HT-29 (cell line): ENCODE results near the gene ST6GAL1. TPM values are rescaled to one million over a fixed set of nuclear protein-coding genes. Genes with fewer than 3 reads are reported as not detected.
"Not testable (repeated sequence)": the region's sequence is repeated elsewhere in the genome, so short reads cannot be mapped to it uniquely, and the experiment has no call there.

Experiments
- DNase-seq: peaks from one replicate; pipeline ENCODE4 v3.0.0-alpha.2; 2015; ENCODE audit warnings: low spot score
- total RNA-seq: library from RNA; depleted of rRNA; stranded (reverse); fragments of >200 nt; shearing (Covaris generic); gene quantifications from 2 replicates; pipeline ENCODE4 v1.2.3, GENCODE V29; 2014

The ST6GAL1 gene
- total RNA-seq, 1 experiment from 2014 or later, result 4.2 TPM

GRCh38 chr3:187020376-187020775 lies 90.0 kb downstream of the ST6GAL1 start:
- no peak for DNase-seq

GRCh38 chr3:187021748-187022402 lies 91.5 kb downstream of the ST6GAL1 start:
- no peak for DNase-seq

GRCh38 chr3:187022403-187023029 lies 92.2 kb downstream of the ST6GAL1 start:
- no peak for DNase-seq

GRCh38 chr3:187023340-187023739 lies 93.0 kb downstream of the ST6GAL1 start:
- not testable (repeated sequence) for DNase-seq

- DNase-seq, result no peak
Observed at GRCh38 chr3:187024536-187025226, 94.4 kb downstream of the ST6GAL1 start.

GRCh38 chr3:187025254-187025655 lies 94.9 kb downstream of the ST6GAL1 start:
- no peak for DNase-seq

- DNase-seq, result no peak
Observed at GRCh38 chr3:187025656-187026316, 95.5 kb downstream of the ST6GAL1 start.

GRCh38 chr3:187026317-187026670 lies 96.0 kb downstream of the ST6GAL1 start:
- no peak for DNase-seq

GRCh38 chr3:187027531-187028278 lies 97.4 kb downstream of the ST6GAL1 start:
- DNase-seq, result no peak

- no peak for DNase-seq
Observed at GRCh38 chr3:187031934-187032333, 101.6 kb downstream of the ST6GAL1 start.

- no peak for DNase-seq
Observed at GRCh38 chr3:187036394-187036793, 106.1 kb downstream of the ST6GAL1 start.

- DNase-seq, result no peak
Observed at GRCh38 chr3:187039100-187039722, 108.9 kb downstream of the ST6GAL1 start.

- no peak for DNase-seq
Observed at GRCh38 chr3:187039723-187040414, 109.5 kb downstream of the ST6GAL1 start.

- no peak for DNase-seq
Observed at GRCh38 chr3:187040516-187041361, 110.4 kb downstream of the ST6GAL1 start.

GRCh38 chr3:187041362-187042307 lies 111.3 kb downstream of the ST6GAL1 start:
- no peak for DNase-seq

GRCh38 chr3:187042346-187042745 lies 112.0 kb downstream of the ST6GAL1 start:
- no peak for DNase-seq

GRCh38 chr3:187042874-187043458 lies 112.6 kb downstream of the ST6GAL1 start:
- DNase-seq, result no peak

- no peak for DNase-seq
Observed at GRCh38 chr3:187044206-187044605, 113.9 kb downstream of the ST6GAL1 start.
